Subcutaneous adipose tissue (tissue), 4 donors: ENCODE results near the gene OR56A5. TPM values are rescaled to one million over a fixed set of nuclear protein-coding genes. Genes with fewer than 3 reads are reported as not detected.

Source experiments
- small RNA-seq: library from RNA; depleted of rRNA; stranded (forward); fragments of <200 nt; gene quantifications from one replicate; pipeline ENCODE3, GENCODE V24; 2016
- total RNA-seq, 4 donors: library from RNA; depleted of rRNA; stranded (reverse); fragments of >200 nt; gene quantifications; one replicate each; pipeline ENCODE4 v1.1.0, GENCODE V29; 2016
- TF ChIP-seq, protein P1 (sequence below): fragments of 450-650 bp; IDR thresholded peaks from one replicate; pipeline ENCODE4 v1.5.1; 2016; ENCODE audit warnings: low read depth, mild to moderate bottlenecking, control low read depth, antibody characterized with exemption, moderate library complexity

Gene OR56A5
- total RNA-seq, 4 donors from 2014 or later: not detected

DNA sequence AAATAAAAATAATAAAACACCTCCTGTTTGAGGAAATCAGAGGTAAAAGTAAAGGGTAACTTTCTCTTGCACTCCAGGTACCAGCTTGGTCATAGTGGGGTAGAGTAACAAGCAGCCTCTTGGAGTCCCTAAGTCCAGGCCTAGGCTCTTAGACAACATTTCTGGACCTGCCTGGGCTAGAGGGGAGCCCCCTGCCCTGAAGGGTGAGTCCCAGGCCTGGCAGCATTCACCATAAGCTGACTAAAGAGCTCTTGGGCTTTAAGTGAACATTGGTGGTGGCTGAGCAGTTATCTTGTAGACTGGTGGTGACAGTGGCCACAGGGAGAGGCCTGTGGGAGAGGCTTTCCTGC, 44.9 kb downstream of the OR56A5 start:
- TF ChIP-seq, protein P1, sequence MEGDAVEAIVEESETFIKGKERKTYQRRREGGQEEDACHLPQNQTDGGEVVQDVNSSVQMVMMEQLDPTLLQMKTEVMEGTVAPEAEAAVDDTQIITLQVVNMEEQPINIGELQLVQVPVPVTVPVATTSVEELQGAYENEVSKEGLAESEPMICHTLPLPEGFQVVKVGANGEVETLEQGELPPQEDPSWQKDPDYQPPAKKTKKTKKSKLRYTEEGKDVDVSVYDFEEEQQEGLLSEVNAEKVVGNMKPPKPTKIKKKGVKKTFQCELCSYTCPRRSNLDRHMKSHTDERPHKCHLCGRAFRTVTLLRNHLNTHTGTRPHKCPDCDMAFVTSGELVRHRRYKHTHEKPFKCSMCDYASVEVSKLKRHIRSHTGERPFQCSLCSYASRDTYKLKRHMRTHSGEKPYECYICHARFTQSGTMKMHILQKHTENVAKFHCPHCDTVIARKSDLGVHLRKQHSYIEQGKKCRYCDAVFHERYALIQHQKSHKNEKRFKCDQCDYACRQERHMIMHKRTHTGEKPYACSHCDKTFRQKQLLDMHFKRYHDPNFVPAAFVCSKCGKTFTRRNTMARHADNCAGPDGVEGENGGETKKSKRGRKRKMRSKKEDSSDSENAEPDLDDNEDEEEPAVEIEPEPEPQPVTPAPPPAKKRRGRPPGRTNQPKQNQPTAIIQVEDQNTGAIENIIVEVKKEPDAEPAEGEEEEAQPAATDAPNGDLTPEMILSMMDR: no peak

DNA sequence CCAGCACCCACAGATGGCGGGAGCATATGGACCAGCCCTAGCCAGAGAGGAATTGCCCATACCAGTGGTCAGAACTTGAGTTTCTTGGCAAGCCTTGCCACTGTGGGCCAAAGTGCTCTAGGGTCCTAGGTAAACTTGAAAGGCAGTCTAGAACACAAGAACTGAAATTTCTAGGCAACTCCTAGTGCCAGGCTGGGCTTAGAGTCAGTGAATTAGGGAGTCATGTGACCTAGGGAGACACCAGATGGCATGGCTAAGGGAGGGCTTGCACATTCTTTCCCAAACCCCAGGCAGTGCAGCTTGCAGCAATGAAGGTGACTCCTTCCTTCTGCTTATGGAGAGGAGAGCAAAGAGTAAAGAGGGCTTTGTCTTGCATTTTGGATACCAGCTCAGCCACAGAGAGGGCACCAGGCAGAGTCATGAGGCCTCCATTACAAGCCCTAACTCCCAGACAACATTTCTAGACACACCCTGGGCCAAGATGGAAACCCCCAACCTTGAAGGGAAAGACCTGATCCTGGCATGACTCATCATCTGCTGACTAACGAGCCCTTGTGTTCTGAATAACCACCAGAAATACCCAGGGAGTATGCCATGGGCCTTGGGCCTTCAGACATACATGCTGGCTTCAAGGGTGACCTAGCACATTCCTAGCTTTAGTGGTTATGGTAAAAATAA, 45.4 kb downstream of the OR56A5 start:
- TF ChIP-seq, protein P1: no peak

Small RNA genes lying within 50 kb of the gene (small RNA-seq; reads per million reads assigned to genes)
- gene RNA5SP329: not detected

Other genes starting within 250 kb of the OR56A5 start
- under 1 TPM in 2 of 4 donors, not detected in 2; 0.22 to 0.75 TPM for gene OR56B1, start 232.0 kb downstream of the OR56A5 start, total RNA-seq
- gene OR52N4, start 214.3 kb downstream of the OR56A5 start, total RNA-seq: not detected
- under 1 TPM in 2 of 4 donors, not detected in 2; 0.33 to 0.44 TPM for gene OR52N5, start 185.1 kb downstream of the OR56A5 start, total RNA-seq
- not detected for gene OR52N1, start 177.2 kb downstream of the OR56A5 start, total RNA-seq
- gene OR52N2, start 159.6 kb downstream of the OR56A5 start, total RNA-seq: not detected
- not detected for gene OR52E6, start 126.6 kb downstream of the OR56A5 start, total RNA-seq
- not detected for gene OR52E8, start 110.8 kb downstream of the OR56A5 start, total RNA-seq
- not detected for gene OR52E4, start 87.9 kb downstream of the OR56A5 start, total RNA-seq
- gene OR52E5, start 75.3 kb downstream of the OR56A5 start, total RNA-seq: not detected
- gene OR56A3, start 26.2 kb downstream of the OR56A5 start, total RNA-seq: not detected
- gene OR52L1, start 18.5 kb upstream of the OR56A5 start, total RNA-seq: not detected
- gene OR56A4, start 38.5 kb upstream of the OR56A5 start, total RNA-seq: under 1 TPM in 1 of 4 donors, not detected in 3; 0.19 TPM
- under 1 TPM in 2 of 4 donors, not detected in 2; under 0.01 to 0.19 TPM for gene OR56A1, start 62.3 kb upstream of the OR56A5 start, total RNA-seq
- not detected for gene OR56B4, start 139.2 kb upstream of the OR56A5 start, total RNA-seq
- gene OR52B2, start 201.8 kb upstream of the OR56A5 start, total RNA-seq: under 1 TPM in 1 of 4 donors, not detected in 3; 0.51 TPM
- gene OR52W1, start 230.7 kb upstream of the OR56A5 start, total RNA-seq: not detected
- gene C11orf42, start 237.1 kb upstream of the OR56A5 start, total RNA-seq: not detected